Neural progenitor cell (in vitro differentiated cells): Measurements from ENCODE around the gene DISC1.

Experiments
- EZH2phosphoT487 ChIP-seq: fragments of 200-600 bp; sonication (generic); IDR thresholded peaks from 2 replicates; pipeline ENCODE4 v1.6.1; 2017; ENCODE audit warnings: antibody characterized with exemption
- TF ChIP-seq, protein P1 (sequence below): fragments of 200-600 bp; sonication (generic); IDR thresholded peaks from 2 replicates; pipeline ENCODE4 v1.5.1; 2017; ENCODE audit warnings: antibody characterized with exemption, mild to moderate bottlenecking

DNA sequence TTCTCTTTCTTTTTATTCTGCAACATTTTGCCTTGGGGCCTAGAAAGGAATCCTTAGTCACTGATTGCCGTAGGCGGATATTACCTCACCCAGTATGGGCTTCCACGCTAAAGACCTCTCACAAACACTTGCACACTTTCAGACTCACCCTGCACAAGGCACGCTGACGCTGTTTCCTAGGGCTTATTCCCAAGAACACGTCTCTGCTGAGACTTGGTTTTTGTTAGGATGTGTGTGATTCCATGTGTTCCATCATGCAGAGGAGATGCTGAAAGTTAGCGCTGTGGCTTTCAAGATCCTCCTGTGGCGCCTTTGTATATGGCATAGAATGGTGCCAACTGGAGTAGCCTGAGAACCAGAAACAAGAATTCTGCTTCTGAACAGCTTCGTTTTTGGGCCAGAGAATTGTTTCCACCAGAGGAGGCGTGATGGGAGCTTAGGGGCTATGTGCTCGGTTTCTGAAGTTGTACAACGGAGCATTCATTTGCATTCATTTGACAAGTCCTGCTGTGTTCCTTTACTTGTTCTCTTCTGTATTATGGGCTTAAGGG is 297.0 kb downstream of the DISC1 start:
- TF ChIP-seq, protein P1, sequence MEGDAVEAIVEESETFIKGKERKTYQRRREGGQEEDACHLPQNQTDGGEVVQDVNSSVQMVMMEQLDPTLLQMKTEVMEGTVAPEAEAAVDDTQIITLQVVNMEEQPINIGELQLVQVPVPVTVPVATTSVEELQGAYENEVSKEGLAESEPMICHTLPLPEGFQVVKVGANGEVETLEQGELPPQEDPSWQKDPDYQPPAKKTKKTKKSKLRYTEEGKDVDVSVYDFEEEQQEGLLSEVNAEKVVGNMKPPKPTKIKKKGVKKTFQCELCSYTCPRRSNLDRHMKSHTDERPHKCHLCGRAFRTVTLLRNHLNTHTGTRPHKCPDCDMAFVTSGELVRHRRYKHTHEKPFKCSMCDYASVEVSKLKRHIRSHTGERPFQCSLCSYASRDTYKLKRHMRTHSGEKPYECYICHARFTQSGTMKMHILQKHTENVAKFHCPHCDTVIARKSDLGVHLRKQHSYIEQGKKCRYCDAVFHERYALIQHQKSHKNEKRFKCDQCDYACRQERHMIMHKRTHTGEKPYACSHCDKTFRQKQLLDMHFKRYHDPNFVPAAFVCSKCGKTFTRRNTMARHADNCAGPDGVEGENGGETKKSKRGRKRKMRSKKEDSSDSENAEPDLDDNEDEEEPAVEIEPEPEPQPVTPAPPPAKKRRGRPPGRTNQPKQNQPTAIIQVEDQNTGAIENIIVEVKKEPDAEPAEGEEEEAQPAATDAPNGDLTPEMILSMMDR, result no peak
- TF ChIP-seq EZH2phosphoT487, result no peak
